ENCODE results near the gene SEC24C.

SEC24C gene

DNA sequence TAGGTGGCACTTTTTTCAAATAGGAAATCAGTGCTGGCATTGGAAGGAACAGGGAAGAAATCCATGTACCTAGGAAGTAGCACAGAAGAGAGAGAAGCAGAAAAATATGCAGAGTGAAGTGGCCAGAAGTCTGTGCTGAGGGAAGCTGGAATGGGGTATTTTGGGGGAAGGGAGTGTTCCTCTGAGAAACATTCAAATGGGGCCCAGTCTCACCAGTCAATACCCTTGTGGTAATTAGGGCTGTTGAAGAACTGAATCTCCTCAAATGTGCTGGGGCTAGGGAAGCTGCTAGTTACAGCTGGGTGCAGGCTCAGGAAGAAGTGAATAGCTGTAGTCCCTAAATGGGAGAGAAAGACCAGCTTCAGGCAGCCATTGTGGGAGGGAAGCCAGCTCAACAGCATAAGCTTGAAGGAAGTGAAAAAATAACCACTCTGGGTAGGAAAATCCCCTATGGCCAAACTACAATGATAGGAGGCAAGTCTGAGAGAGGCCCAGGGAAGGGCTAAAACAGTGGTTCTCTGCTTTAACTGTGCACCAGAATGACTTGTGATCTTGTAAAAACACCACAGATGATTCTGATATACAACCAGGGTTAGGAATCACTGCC is 59.6 kb downstream of the SEC24C start:
- DNase-seq (ENCODE audit: low spot score) = peak; percentile 88
- in situ Hi-C loops (cut with MboI; ENCODE audit: low pct_unique_long_range_greater_than_20kb, low sequenced_read_pairs, unreplicated experiment) = no loop called here
- TF ChIP-seq, protein P1, sequence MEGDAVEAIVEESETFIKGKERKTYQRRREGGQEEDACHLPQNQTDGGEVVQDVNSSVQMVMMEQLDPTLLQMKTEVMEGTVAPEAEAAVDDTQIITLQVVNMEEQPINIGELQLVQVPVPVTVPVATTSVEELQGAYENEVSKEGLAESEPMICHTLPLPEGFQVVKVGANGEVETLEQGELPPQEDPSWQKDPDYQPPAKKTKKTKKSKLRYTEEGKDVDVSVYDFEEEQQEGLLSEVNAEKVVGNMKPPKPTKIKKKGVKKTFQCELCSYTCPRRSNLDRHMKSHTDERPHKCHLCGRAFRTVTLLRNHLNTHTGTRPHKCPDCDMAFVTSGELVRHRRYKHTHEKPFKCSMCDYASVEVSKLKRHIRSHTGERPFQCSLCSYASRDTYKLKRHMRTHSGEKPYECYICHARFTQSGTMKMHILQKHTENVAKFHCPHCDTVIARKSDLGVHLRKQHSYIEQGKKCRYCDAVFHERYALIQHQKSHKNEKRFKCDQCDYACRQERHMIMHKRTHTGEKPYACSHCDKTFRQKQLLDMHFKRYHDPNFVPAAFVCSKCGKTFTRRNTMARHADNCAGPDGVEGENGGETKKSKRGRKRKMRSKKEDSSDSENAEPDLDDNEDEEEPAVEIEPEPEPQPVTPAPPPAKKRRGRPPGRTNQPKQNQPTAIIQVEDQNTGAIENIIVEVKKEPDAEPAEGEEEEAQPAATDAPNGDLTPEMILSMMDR (IDR thresholded peaks at IDR 0.05; ENCODE audit: extremely low read depth, insufficient read depth, missing control alignments) = no peak

DNA sequence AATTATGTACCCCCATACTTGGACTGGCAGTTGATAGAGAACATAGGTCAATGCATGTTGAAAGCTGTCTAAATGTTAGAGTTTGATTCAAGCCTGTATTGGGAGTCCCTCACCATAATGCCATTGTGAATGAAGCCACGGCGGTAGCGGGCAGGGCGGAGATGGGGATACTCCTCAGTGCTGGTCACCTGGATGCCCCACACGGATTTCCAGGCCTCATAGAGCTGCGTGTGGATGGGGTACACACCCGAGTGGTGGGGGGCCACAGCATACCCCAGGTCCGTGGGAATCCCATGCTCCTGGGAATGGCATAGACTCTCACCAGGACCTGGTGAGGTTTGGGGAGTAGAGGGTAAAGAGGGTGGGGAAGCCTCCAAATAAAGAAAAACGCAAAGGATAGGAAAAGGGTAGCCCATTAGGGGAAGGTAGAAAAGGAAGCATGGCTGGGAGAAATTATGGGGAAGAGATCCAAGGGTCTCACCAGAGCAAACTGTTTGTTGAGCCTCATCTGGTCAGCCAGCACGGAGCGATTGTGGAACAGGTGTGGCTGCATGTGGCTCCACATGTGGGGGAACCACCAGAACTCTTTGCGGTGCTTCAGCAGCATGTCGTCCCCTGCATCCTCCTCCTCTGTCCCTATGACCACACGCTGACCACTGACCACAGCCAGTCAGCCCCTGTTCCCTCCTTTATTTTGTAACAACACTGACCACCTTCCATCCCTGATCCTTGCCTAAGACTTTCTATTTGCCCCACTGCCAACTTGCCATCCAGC is 62.2 kb downstream of the SEC24C start:
- in situ Hi-C loops (cut with MboI; ENCODE audit: low pct_unique_long_range_greater_than_20kb, low sequenced_read_pairs, unreplicated experiment) = no loop called here
- TF ChIP-seq, protein P1 (IDR thresholded peaks at IDR 0.05; ENCODE audit: extremely low read depth, insufficient read depth, missing control alignments) = no peak
- no peak for DNase-seq (ENCODE audit: low spot score)

DNA sequence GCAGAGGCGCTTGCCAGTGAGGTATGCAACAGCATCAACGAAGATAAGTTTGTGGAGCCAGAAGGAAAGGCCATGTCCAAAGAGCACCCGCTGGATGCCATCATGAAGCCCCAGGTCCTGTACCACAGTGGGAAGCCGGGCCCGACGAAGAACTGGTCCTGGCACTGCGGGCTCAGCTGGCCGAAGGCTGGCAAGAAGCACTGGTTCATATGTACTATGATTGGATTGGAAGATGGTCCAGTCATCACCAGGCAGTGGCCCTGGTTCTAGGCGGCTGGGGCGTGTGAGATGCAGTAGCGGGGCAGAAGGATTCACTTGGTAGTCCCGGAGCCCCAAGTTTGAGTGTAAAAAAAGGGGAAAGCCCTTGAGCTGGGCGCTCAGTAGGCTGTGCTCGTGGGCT is 63.3 kb downstream of the SEC24C start:
- in situ Hi-C loops (cut with MboI; ENCODE audit: low pct_unique_long_range_greater_than_20kb, low sequenced_read_pairs, unreplicated experiment) = no loop called here
- TF ChIP-seq, protein P1 (IDR thresholded peaks at IDR 0.05; ENCODE audit: extremely low read depth, insufficient read depth, missing control alignments) = no peak
- no peak for DNase-seq (ENCODE audit: low spot score)

DNA sequence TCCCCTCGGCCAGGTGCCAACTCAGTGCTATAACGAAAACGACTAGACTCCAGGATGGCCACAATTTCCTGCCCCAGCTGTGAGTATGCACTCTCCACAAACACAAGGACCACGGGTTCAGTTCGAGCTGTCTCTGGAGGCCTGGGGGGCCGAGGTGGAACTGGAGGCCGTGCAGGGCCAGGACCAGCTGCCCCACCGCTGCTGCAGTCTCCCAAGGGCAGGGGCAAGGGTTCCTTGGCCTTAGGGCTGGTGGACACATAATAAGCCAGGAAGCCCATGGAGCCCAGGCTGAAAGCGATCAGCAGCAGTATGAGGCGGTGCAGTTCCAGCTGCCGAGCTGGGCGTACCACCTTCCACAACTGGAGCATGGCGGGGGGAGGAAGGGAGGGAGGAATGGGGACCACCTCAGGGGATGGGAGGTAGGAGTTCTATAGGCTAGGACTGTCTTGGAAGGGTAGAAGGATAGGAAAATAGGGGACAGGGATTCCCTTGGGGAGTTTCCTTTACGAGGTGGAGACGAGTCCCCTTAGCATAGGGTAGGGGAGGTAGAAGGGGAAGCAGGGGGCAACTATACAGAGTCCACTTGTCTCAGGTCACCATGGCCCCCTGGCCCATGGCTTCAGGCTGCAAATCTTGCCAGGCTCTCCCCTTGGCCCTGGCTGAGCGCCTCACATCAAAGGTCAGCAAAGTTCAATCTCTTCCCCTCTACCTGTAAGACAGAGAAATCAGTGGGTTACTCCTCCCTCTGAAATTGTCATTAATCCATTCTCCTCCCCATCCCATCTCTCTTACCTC is 64.0 kb downstream of the SEC24C start:
- no peak for DNase-seq (ENCODE audit: low spot score)
- in situ Hi-C loops (cut with MboI; ENCODE audit: low pct_unique_long_range_greater_than_20kb, low sequenced_read_pairs, unreplicated experiment) = no loop called here
- TF ChIP-seq, protein P1 (IDR thresholded peaks at IDR 0.05; ENCODE audit: extremely low read depth, insufficient read depth, missing control alignments) = no peak

DNA sequence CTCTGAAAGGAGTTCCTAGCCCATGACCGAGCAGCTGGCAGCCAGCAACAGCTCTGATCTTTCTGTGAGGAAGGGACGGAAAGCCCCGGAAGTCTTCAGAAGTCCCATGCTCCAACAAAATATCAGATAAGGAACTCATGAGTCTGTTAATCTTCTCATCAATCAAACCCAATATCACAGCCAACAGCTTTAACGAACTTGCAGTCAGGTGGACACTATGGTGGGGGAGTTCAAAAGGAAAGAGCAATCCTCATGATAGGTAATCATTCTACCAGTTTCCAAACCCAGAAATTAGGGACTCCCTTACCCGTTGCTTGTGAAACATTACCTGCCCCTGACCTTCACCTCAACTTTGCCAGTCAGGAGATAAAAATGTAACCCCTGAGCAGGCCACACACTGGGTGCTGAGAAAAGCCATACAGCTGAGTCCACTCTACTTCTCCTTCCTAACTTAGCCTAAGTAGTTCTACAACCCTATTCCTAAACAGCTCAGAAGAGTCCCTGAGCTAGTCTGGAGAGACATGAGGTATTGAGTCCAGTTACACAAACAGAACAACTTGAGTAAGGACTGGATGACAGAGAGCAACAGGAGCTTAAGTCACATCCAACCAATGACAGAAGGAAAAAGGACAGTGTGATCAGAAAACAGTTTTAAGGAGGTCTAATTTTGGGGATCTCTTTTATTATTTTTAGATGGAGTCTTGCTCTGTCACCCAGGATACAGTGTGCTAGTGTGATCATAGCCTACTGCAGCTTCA is 65.1 kb downstream of the SEC24C start:
- TF ChIP-seq, protein P1 (IDR thresholded peaks at IDR 0.05; ENCODE audit: extremely low read depth, insufficient read depth, missing control alignments) = no peak
- in situ Hi-C loops (cut with MboI; ENCODE audit: low pct_unique_long_range_greater_than_20kb, low sequenced_read_pairs, unreplicated experiment) = no loop called here
- DNase-seq (ENCODE audit: low spot score) = no peak

DNA sequence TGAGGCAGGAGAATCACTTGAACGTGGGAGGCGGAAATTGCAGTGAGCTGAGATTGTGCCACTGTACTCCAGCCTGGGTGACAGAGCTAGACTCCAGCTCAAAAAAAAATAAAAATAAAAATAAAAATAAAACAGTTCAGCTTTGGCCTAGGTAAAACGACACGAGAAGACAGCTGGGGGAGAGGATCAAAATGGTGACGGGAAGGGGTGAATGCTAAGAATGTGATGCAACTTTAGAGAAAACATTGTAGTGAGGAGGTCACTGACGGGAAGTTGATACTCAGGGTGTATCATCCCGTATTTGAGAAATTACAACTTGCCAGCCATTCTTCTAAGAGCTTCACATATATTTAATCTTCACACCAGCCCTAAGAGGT is 66.2 kb downstream of the SEC24C start:
- in situ Hi-C loops (cut with MboI; ENCODE audit: low pct_unique_long_range_greater_than_20kb, low sequenced_read_pairs, unreplicated experiment) = no loop called here
- TF ChIP-seq, protein P1 (IDR thresholded peaks at IDR 0.05; ENCODE audit: extremely low read depth, insufficient read depth, missing control alignments) = no peak
- DNase-seq (ENCODE audit: low spot score) = no peak

All from GM13977 (cell line).